DND-41 (cell line): ENCODE data around the gene TMEM198.

Experiments used
- ATAC-seq: fragments of 200-7000 bp; cut with Tn5 transposase; 3 replicates; pipeline ENCODE4 v1.9.1; 2021; ENCODE audit warnings: low read depth; ENCODE audit not compliant: insufficient read depth
- DNase-seq: peaks from one replicate; pipeline ENCODE4 v3.0.0-alpha.2; 2020
- H2AFZ ChIP-seq: 2 replicates; pipeline ENCODE4 v1.6.0; 2012; ENCODE audit warnings: low read depth, low read length
- H3K27ac ChIP-seq: 2 replicates; pipeline ENCODE4 v1.5.1; 2012; ENCODE audit warnings: low read length, inconsistent platforms
- H3K27me3 ChIP-seq: fragments of 200-600 bp; sonication (generic); 2 replicates; pipeline ENCODE4 v1.6.0; 2012; ENCODE audit warnings: low read length, mild to moderate bottlenecking, inconsistent platforms; ENCODE audit not compliant: insufficient read depth, poor library complexity
- H3K36me3 ChIP-seq: 2 replicates; pipeline ENCODE4 v1.5.1; 2012; ENCODE audit warnings: low read length, inconsistent platforms; ENCODE audit not compliant: insufficient read depth
- H3K4me1 ChIP-seq: 2 replicates; pipeline ENCODE4 v1.5.1; 2012; ENCODE audit warnings: mild to moderate bottlenecking, low read length; ENCODE audit not compliant: insufficient read depth
- H3K4me2 ChIP-seq: 2 replicates; pipeline ENCODE4 v1.6.0; 2012; ENCODE audit warnings: mild to moderate bottlenecking, moderate library complexity, low read length, inconsistent platforms; ENCODE audit not compliant: insufficient read depth
- H3K4me3 ChIP-seq, 2 experiments: fragments of 200-600 bp in 1 of 2; shearing (Covaris generic) in 1 of 2; 2 replicates each; pipeline ENCODE4 v1.5.1; 2012 to 2016; ENCODE audit warnings: inconsistent platforms in 2 of 2, low read length in 2 of 2, mild to moderate bottlenecking in 2 of 2, low read depth in 1 of 2, moderate library complexity in 1 of 2
- H3K79me2 ChIP-seq: 2 replicates; pipeline ENCODE4 v1.6.0; 2012; ENCODE audit warnings: low read length, inconsistent platforms; ENCODE audit not compliant: insufficient read depth
- H3K9ac ChIP-seq: 2 replicates; pipeline ENCODE4 v1.6.0; 2012; ENCODE audit warnings: low read depth, mild to moderate bottlenecking, inconsistent platforms, low read length, moderate library complexity
- H3K9me3 ChIP-seq: 2 replicates; pipeline ENCODE4 v1.5.1; 2012; ENCODE audit warnings: low read length, moderate library complexity, mild to moderate bottlenecking, inconsistent platforms; ENCODE audit not compliant: insufficient read depth, severe bottlenecking
- H4K20me1 ChIP-seq: 2 replicates; pipeline ENCODE4 v1.6.0; 2012; ENCODE audit warnings: low read length; ENCODE audit not compliant: insufficient read depth
- EZH2 ChIP-seq: IDR thresholded peaks from 3 replicates; pipeline ENCODE4 v1.6.1; 2012; ENCODE audit warnings: borderline replicate concordance, low read depth, mild to moderate bottlenecking, moderate library complexity, low read length, inconsistent platforms; ENCODE audit not compliant: severe bottlenecking
- TF ChIP-seq, protein P1 (sequence below): IDR thresholded peaks from 2 replicates; pipeline ENCODE4 v1.5.1; 2012; ENCODE audit warnings: borderline replicate concordance, low read length, moderate library complexity, mild to moderate bottlenecking; ENCODE audit not compliant: poor library complexity, severe bottlenecking; ENCODE audit errors: extremely low read depth

The TMEM198 gene

GRCh38 chr2:219557791-219558785 is 14.3 kb downstream of the TMEM198 start:
- no peaks in the 10 kb centered on the region for H3K36me3 ChIP-seq
- H4K20me1 ChIP-seq: no peaks in the 10 kb centered on the region; the same call in 1 of the 2 replicates
- H3K4me2 ChIP-seq: no peak overlapping the region
- no peaks in the 10 kb centered on the region for H3K27me3 ChIP-seq
- DNase-seq: no peak
- no peak overlapping the region for H3K27ac ChIP-seq
- no peak for TF ChIP-seq EZH2
- TF ChIP-seq, protein P1, sequence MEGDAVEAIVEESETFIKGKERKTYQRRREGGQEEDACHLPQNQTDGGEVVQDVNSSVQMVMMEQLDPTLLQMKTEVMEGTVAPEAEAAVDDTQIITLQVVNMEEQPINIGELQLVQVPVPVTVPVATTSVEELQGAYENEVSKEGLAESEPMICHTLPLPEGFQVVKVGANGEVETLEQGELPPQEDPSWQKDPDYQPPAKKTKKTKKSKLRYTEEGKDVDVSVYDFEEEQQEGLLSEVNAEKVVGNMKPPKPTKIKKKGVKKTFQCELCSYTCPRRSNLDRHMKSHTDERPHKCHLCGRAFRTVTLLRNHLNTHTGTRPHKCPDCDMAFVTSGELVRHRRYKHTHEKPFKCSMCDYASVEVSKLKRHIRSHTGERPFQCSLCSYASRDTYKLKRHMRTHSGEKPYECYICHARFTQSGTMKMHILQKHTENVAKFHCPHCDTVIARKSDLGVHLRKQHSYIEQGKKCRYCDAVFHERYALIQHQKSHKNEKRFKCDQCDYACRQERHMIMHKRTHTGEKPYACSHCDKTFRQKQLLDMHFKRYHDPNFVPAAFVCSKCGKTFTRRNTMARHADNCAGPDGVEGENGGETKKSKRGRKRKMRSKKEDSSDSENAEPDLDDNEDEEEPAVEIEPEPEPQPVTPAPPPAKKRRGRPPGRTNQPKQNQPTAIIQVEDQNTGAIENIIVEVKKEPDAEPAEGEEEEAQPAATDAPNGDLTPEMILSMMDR: no peak
- H3K9me3 ChIP-seq: no peaks in the 10 kb centered on the region
- H3K9ac ChIP-seq: no peak overlapping the region
- no peaks in the 10 kb centered on the region for H3K4me1 ChIP-seq
- no peak for ATAC-seq
- no peak overlapping the region for H2AFZ ChIP-seq
- H3K79me2 ChIP-seq: no peaks in the 10 kb centered on the region
- no peak overlapping the region for H3K4me3 ChIP-seq

GRCh38 chr2:219559156-219559915 is 15.5 kb downstream of the TMEM198 start:
- no peak for TF ChIP-seq EZH2
- TF ChIP-seq, protein P1: no peak
- Histone ChIP-seq H3K27ac (no peak overlapping the region), H3K4me1 (no peaks in the 10 kb centered on the region), H3K27me3 (no peaks in the 10 kb centered on the region), H3K4me3 (no peak overlapping the region), H3K9ac (no peak overlapping the region), H3K36me3 (no peaks in the 10 kb centered on the region), H3K9me3 (no peaks in the 10 kb centered on the region), H4K20me1 (no peaks in the 10 kb centered on the region; the same call in 1 of the 2 replicates), H2AFZ (no peak overlapping the region), H3K4me2 (no peak overlapping the region), H3K79me2 (no peaks in the 10 kb centered on the region)
- DNase-seq (no peak), ATAC-seq (no peak)

- Histone ChIP-seq H3K27me3 (no peaks in the 10 kb centered on the region), H3K4me3 (no peak overlapping the region), H3K27ac (no peak overlapping the region), H3K4me1 (no peaks in the 10 kb centered on the region), H3K9ac (no peak overlapping the region), H3K79me2 (no peaks in the 10 kb centered on the region), H3K4me2 (no peak overlapping the region), H3K36me3 (no peaks in the 10 kb centered on the region), H3K9me3 (no peaks in the 10 kb centered on the region), H2AFZ (no peak overlapping the region), H4K20me1 (no peaks in the 10 kb centered on the region; the same call in 1 of the 2 replicates)
- no peak for DNase-seq
- no peak for TF ChIP-seq EZH2
- TF ChIP-seq, protein P1: peak; percentile 63
- peak; percentile 60 for ATAC-seq
Observed at GRCh38 chr2:219560037-219560892, 16.4 kb downstream of the TMEM198 start.
